Hepatocyte (in vitro differentiated cells): ENCODE results near the gene CPSF6. TPM values are rescaled to one million over a fixed set of nuclear protein-coding genes. Genes with fewer than 3 reads are reported as not detected.

ENCODE experiments used
- DNase-seq: peaks from one replicate; pipeline ENCODE4 v3.0.0-alpha.2; 2016; ENCODE audit warnings: low spot score
- H2AFZ ChIP-seq: fragments of 200-600 bp; sonication (generic); 2 replicates; pipeline ENCODE4 v1.6.0; 2016; ENCODE audit warnings: antibody characterized with exemption, mild to moderate bottlenecking
- H3K27ac ChIP-seq: fragments of 200-600 bp; sonication (generic); 2 replicates; pipeline ENCODE4 v1.5.1; 2016; ENCODE audit warnings: mild to moderate bottlenecking
- H3K27me3 ChIP-seq: fragments of 200-600 bp; sonication (generic); 2 replicates; pipeline ENCODE4 v1.6.1; 2016
- H3K36me3 ChIP-seq: fragments of 200-600 bp; sonication (generic); replicated peaks from 2 replicates; pipeline ENCODE4 v1.5.1; 2016; ENCODE audit warnings: low read depth; ENCODE audit not compliant: insufficient read depth
- H3K4me1 ChIP-seq: fragments of 200-600 bp; sonication (generic); 2 replicates; pipeline ENCODE4 v1.5.1; 2016; ENCODE audit warnings: mild to moderate bottlenecking, moderate library complexity; ENCODE audit not compliant: insufficient read depth
- H3K4me2 ChIP-seq: fragments of 200-600 bp; sonication (generic); 2 replicates; pipeline ENCODE4 v1.6.0; 2016
- H3K4me3 ChIP-seq: fragments of 200-600 bp; sonication (generic); 2 replicates; pipeline ENCODE4 v1.5.1; 2016; ENCODE audit warnings: mild to moderate bottlenecking
- H3K79me2 ChIP-seq: fragments of 200-600 bp; sonication (generic); 2 replicates; pipeline ENCODE4 v1.6.0; 2017; ENCODE audit warnings: mild to moderate bottlenecking
- H3K9me2 ChIP-seq: fragments of 200-600 bp; sonication (generic); replicated peaks from 2 replicates; pipeline ENCODE4 v1.6.0; 2017; ENCODE audit warnings: mild to moderate bottlenecking; ENCODE audit not compliant: insufficient read depth
- H3K9me3 ChIP-seq: fragments of 200-600 bp; sonication (generic); 2 replicates; pipeline ENCODE4 v1.5.1; 2016; ENCODE audit warnings: low read depth, mild to moderate bottlenecking
- H4K20me1 ChIP-seq: fragments of 200-600 bp; sonication (generic); 2 replicates; pipeline ENCODE4 v1.6.0; 2016; ENCODE audit warnings: mild to moderate bottlenecking; ENCODE audit not compliant: insufficient read depth, poor library complexity, severe bottlenecking
- EZH2 ChIP-seq: fragments of 200-600 bp; sonication (generic); IDR thresholded peaks from 2 replicates; pipeline ENCODE4 v1.6.1; 2016; ENCODE audit warnings: antibody characterized with exemption, mild to moderate bottlenecking, borderline replicate concordance
- EZH2phosphoT487 ChIP-seq: fragments of 200-600 bp; sonication (generic); IDR thresholded peaks from one replicate; pipeline ENCODE4 v1.6.1; 2018; ENCODE audit warnings: antibody characterized with exemption, mild to moderate bottlenecking, low read depth, moderate library complexity; ENCODE audit not compliant: unreplicated experiment, severe bottlenecking
- WGBS: methylation state at CpG from one replicate; pipeline ENCODE4 v1.1.6; 2016; ENCODE audit warnings: low lambda C conversion rate; ENCODE audit errors: missing lambda C conversion rate; 5-methylcytosine and 5-hydroxymethylcytosine counted together
- polyA plus RNA-seq: library from polyadenylated mRNA; unstranded; fragments of >200 nt; fragmentation: Nextera tagmentation; extraction: Ambion mirVana; gene quantifications from 2 replicates; pipeline ENCODE4 v1.2.1, GENCODE V29; 2016
- total RNA-seq: library from RNA; depleted of rRNA; stranded (reverse); fragments of >200 nt; gene quantifications from 2 replicates; pipeline ENCODE4 v1.2.3, GENCODE V29; 2014
- TF ChIP-seq, protein P1 (sequence below): fragments of 200-600 bp; sonication (generic); IDR thresholded peaks from 2 replicates; pipeline ENCODE4 v1.5.1; 2016; ENCODE audit warnings: antibody characterized with exemption, mild to moderate bottlenecking; ENCODE audit not compliant: poor library complexity

The CPSF6 gene
- total and polyA plus RNA-seq, 2 experiments from 2014 or later = 40.1 to 44.5 TPM

DNA sequence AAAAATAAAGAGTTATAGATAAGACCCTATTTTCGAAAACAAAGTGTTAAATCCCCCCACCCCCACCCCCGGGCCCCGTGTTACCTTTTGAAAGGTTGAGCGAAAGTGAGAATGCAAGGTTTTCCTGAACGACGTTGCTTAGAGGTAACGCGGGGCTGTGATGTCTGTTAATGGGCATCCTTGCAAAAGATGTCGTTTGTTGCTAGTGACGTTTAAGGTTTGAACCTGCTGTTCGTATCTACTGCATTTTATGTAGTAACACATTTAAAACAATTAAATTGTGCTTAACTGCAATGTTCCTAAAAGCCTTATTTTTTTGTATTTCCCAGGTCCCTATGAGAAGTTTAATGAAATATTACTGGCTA, 1.2 kb downstream of the CPSF6 start:
- TF ChIP-seq EZH2 (no peak), EZH2phosphoT487 (no peak)
- TF ChIP-seq, protein P1, sequence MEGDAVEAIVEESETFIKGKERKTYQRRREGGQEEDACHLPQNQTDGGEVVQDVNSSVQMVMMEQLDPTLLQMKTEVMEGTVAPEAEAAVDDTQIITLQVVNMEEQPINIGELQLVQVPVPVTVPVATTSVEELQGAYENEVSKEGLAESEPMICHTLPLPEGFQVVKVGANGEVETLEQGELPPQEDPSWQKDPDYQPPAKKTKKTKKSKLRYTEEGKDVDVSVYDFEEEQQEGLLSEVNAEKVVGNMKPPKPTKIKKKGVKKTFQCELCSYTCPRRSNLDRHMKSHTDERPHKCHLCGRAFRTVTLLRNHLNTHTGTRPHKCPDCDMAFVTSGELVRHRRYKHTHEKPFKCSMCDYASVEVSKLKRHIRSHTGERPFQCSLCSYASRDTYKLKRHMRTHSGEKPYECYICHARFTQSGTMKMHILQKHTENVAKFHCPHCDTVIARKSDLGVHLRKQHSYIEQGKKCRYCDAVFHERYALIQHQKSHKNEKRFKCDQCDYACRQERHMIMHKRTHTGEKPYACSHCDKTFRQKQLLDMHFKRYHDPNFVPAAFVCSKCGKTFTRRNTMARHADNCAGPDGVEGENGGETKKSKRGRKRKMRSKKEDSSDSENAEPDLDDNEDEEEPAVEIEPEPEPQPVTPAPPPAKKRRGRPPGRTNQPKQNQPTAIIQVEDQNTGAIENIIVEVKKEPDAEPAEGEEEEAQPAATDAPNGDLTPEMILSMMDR = no peak
- peaks cover 19% of the 10 kb centered on the region for H3K4me1 ChIP-seq
- DNase-seq = peak; percentile 19
- no peaks in the 10 kb centered on the region for H3K9me2 ChIP-seq
- H3K4me2 ChIP-seq = peak overlapping the region; percentile 84
- H3K9me3 ChIP-seq = no peaks in the 10 kb centered on the region
- H3K36me3 ChIP-seq = no peaks in the 10 kb centered on the region
- H3K79me2 ChIP-seq = peaks cover 57% of the 10 kb centered on the region
- peak overlapping the region; percentile 73 for H2AFZ ChIP-seq
- peak overlapping the region; percentile 95 for H3K27ac ChIP-seq
- no peaks in the 10 kb centered on the region for H3K27me3 ChIP-seq
- peaks cover 55% of the 10 kb centered on the region for H4K20me1 ChIP-seq
- H3K4me3 ChIP-seq = peak overlapping the region; percentile 97
- under 1% methylated on average over 11 of the region's 11 CpGs for WGBS

- Histone ChIP-seq H3K4me2 (peak overlapping the region; percentile 84), H3K36me3 (no peaks in the 10 kb centered on the region), H3K27me3 (no peaks in the 10 kb centered on the region), H4K20me1 (peaks cover 65% of the 10 kb centered on the region), H3K9me2 (no peaks in the 10 kb centered on the region), H3K27ac (no peak overlapping the region), H3K4me3 (peak overlapping the region; percentile 22), H3K9me3 (no peaks in the 10 kb centered on the region), H2AFZ (no peak overlapping the region), H3K79me2 (peaks cover 67% of the 10 kb centered on the region), H3K4me1 (peaks cover 19% of the 10 kb centered on the region)
- TF ChIP-seq, protein P1 = no peak
- TF ChIP-seq EZH2 (no peak), EZH2phosphoT487 (no peak)
- whole genome bisulfite sequencing = 22% methylated on average over 5 of the region's 5 CpGs
- DNase-seq = no peak
Measured at GRCh38 chr12:69241438-69242092, 2.2 kb downstream of the CPSF6 start.

DNA sequence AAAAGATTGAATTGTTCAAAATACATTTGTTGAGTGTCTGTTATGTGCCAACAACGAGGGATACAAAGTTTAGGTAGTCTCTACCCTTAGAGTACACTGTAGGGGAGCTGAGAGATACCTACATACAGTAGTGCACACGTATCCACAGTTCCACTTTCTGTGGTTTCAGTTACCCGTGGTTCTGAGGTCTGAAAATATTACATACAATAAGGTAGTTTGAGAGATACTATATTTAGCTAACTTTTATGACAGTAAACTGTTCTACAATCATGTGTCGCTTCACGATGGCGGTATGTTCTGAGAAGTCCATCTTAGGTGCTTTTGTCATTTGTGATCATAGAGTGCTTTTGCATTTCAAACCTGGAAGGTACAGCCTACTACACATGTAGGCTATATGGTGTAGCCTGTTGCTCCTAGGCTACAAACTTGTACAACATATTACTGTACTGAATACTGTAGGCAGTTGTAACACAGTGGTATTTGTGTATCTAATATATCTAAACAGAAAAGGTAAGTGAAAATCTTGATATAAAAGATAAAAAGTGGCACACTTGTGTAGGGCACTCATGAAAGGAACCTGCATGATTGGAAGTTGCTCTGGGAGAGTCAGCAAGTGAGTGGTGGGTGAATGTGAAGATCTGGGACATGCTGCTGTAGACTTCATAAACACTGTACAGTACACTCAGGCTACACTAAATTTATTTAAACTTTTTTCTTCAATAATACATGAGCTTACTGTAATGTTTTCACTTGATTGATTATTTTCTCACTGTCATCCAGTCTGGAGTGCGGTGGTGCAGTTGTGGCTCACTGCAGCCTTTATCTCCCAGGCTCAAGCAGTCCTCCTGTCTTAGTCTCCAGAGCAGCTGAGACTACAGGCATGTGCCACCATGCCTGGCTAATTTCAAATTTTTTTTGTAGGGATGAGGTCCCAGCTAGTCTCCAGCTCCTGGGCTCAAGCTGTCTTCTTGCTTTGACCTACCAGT, 4.0 kb downstream of the CPSF6 start:
- TF ChIP-seq, protein P1 = no peak
- TF ChIP-seq EZH2phosphoT487 = no peak
- no peak for TF ChIP-seq EZH2
- no peak for DNase-seq
- Histone ChIP-seq H3K27ac (no peak overlapping the region), H3K4me3 (no peak overlapping the region), H3K79me2 (peaks cover 85% of the 10 kb centered on the region), H2AFZ (no peak overlapping the region), H3K4me2 (peak overlapping the region; percentile 84), H3K36me3 (no peaks in the 10 kb centered on the region), H4K20me1 (peaks cover 83% of the 10 kb centered on the region), H3K9me3 (no peaks in the 10 kb centered on the region), H3K4me1 (peaks cover 30% of the 10 kb centered on the region), H3K27me3 (no peaks in the 10 kb centered on the region), H3K9me2 (no peaks in the 10 kb centered on the region)
- 80% methylated on average over 7 of the region's 7 CpGs for WGBS
